ENCODE measurements around the gene KCTD11.
A peak's percentile ranks its signal among the peaks of the same experiment; 100 is the strongest.

The KCTD11 gene

GRCh38 chr17:7374353-7374752 is 22.4 kb downstream of the KCTD11 start:
- Histone ChIP-seq H3K4me3 (ENCODE audit: low read depth, low read length) (no peak overlapping the region), H3K9me3 (ENCODE audit: severe bottlenecking) (no peaks in the 10 kb centered on the region), H3K27me3 (ENCODE audit: insufficient read depth, low read depth, severe bottlenecking) (no peaks in the 10 kb centered on the region), H3K36me3 (no peaks in the 10 kb centered on the region), H3K27ac (no peak overlapping the region)
- TF ChIP-seq CTCF (IDR thresholded peaks at IDR 0.05; ENCODE audit: low read depth, low read length), result no peak
- no peak for DNase-seq

GRCh38 chr17:7379134-7379533 is 27.2 kb downstream of the KCTD11 start:
- DNase-seq, result no peak

DNA sequence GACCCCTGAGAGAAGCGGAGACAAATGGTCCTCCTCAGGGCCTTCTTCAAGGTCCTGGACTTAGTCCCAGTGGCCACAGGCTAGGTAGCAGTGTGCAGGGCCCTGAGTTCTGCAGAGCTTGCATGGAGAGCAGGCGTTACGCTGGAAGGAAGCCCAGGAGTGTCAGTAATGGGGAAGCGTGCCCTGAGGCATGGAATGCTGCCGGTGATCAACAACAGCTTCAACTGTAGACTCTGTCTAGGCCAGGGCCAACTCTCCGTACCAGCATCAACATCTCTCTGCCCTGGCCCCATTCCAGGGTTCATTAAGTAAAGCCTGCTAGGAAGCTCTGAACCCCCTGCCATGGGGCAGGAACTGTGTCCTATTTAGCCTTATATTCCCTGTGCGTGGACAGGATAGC is 28.4 kb downstream of the KCTD11 start:
- Histone ChIP-seq H3K27me3 (ENCODE audit: insufficient read depth, low read depth, severe bottlenecking) (no peaks in the 10 kb centered on the region), H3K9me3 (ENCODE audit: severe bottlenecking) (no peaks in the 10 kb centered on the region), H3K27ac (no peak overlapping the region), H3K36me3 (peaks cover 12% of the 10 kb centered on the region), H3K4me3 (ENCODE audit: low read depth, low read length) (peak overlapping the region; percentile 61)
- DNase-seq, result no peak
- TF ChIP-seq CTCF (IDR thresholded peaks at IDR 0.05; ENCODE audit: low read depth, low read length), result peak; percentile 32; the same call in 1 of the 2 replicates

More at GRCh38 chr17:7379134-7379533, 27.2 kb downstream of the KCTD11 start:
- H3K36me3 ChIP-seq, result peaks cover 10% of the 10 kb centered on the region
- no peak overlapping the region for H3K27ac ChIP-seq
- H3K9me3 ChIP-seq (ENCODE audit: severe bottlenecking), result no peaks in the 10 kb centered on the region
- no peak overlapping the region for H3K4me3 ChIP-seq (ENCODE audit: low read depth, low read length)
- no peak for TF ChIP-seq CTCF (IDR thresholded peaks at IDR 0.05; ENCODE audit: low read depth, low read length)
- no peaks in the 10 kb centered on the region for H3K27me3 ChIP-seq (ENCODE audit: insufficient read depth, low read depth, severe bottlenecking)

DNA sequence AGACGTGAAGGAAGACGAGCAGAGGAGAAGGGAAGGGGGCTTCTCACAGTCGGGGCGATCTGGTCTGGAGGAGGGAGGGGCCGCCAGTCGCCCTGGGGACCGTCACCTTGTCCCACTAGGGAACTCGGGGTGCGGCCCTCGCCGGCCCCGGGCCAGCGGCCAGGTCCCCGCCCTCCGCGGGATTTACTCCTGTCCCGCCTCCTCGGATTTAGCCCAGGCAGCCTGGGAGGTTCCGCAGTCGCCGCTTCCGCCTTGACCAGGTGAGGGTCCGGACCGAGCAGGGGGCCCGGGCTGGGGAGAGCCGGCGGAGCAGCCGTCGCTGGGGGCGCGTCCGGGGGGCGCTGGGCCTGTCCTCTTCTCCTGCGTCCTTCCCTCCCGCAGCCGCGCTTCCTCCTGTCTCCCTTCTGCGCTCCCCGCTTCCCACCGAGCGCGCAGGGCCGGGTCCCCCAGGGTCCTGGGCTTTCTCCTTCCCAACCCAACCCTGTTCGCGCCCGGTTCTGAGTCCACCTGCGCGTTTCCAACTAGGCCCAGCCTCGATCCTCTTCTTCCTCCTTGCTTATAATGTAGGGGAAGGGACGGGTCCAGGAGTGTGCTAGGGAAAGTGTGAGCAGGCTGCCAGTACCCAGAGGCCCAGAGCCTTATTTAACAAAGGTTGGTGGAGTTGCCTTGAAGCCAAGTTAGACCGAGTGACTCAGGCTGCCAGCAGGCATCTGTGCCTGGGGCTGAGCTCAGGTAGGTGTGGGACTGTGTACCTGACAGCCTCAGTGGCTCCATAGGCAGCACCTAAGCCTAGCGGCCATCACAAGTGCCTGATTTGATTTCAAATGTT is 29.1 kb downstream of the KCTD11 start, which contains the start of gene TNK1:
Gene TNK1, plus strand, starts transcription at position 235 of the 829 bp plus-strand sequence. CDS start 1,838 bp downstream, outside the sequence.
- Histone ChIP-seq H3K36me3 (peaks cover 17% of the 10 kb centered on the region), H3K4me3 (ENCODE audit: low read depth, low read length) (peak within 1 kb of the TSS; percentile 61), H3K27me3 (ENCODE audit: insufficient read depth, low read depth, severe bottlenecking) (no peaks in the 10 kb centered on the region), H3K27ac (peak within 1 kb of the TSS; percentile 19; the same call in 1 of the 2 replicates), H3K9me3 (ENCODE audit: severe bottlenecking) (no peaks in the 10 kb centered on the region)
- peak; percentile 72 for DNase-seq
- TF ChIP-seq CTCF (IDR thresholded peaks at IDR 0.05; ENCODE audit: low read depth, low read length), result no peak

- H3K36me3 ChIP-seq, result peaks cover 17% of the 10 kb centered on the region
- no peak overlapping the region for H3K4me3 ChIP-seq (ENCODE audit: low read depth, low read length)
- H3K27me3 ChIP-seq (ENCODE audit: insufficient read depth, low read depth, severe bottlenecking), result no peaks in the 10 kb centered on the region
- H3K9me3 ChIP-seq (ENCODE audit: severe bottlenecking), result no peaks in the 10 kb centered on the region
- no peak overlapping the region for H3K27ac ChIP-seq
- no peak for TF ChIP-seq CTCF (IDR thresholded peaks at IDR 0.05; ENCODE audit: low read depth, low read length)
- DNase-seq, result no peak
Observed at GRCh38 chr17:7382901-7383300, 30.9 kb downstream of the KCTD11 start.

Data from WERI-Rb-1 (cell line).